ENCODE data around the gene LACTBL1. TPM values are rescaled to one million over a fixed set of nuclear protein-coding genes. Genes with fewer than 3 reads are reported as not detected.

Gene LACTBL1
- total and polyA plus RNA-seq, 9 donors = not detected

DNA sequence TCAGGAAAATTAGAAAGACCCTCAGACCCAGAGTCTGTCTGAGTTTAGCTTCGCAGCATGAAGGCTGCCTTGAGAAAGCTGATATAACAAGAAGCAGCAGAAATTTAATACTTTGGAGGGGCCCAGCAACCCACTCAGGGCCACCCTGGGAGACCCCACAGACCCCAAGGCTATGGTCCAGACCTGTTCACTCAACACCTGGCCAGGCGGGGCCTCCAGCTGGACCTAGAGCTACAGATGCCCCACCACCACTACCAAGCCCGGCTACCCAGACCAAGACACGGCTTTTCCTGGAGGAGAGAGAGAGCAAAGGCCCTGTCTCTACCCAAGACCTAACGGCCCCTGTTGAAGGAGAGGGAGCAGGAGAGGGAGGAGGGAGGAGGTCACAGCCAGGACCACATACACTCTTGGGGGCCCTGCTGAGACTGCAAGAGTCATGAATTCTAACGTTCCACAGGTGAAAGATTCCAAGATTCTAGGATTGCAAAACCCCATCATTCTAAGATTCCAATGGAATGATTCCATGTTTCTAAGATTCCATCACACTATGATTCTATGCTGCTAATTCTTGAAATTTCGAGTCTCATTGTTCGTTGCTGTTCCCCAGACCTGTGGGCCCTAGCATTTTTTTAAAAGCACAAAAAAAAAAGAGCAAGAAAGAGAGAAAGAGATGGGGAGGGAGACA is 53.2 kb downstream of the LACTBL1 start:
- Histone ChIP-seq H3K4me3 (no peak overlapping the region), H3K4me1 (ENCODE audit: insufficient read depth) (peaks cover 2% of the 10 kb centered on the region), H3K27ac (no peak overlapping the region), H3K27me3 (no peaks in the 10 kb centered on the region), H3K36me3 (no peaks in the 10 kb centered on the region), H3K9me3 (no peaks in the 10 kb centered on the region)
- no peak for DNase-seq
- 62 to 67% (median 66%) methylated on average over 8 of the region's 8 CpGs for WGBS, 3 donors
- TF ChIP-seq, protein P1, sequence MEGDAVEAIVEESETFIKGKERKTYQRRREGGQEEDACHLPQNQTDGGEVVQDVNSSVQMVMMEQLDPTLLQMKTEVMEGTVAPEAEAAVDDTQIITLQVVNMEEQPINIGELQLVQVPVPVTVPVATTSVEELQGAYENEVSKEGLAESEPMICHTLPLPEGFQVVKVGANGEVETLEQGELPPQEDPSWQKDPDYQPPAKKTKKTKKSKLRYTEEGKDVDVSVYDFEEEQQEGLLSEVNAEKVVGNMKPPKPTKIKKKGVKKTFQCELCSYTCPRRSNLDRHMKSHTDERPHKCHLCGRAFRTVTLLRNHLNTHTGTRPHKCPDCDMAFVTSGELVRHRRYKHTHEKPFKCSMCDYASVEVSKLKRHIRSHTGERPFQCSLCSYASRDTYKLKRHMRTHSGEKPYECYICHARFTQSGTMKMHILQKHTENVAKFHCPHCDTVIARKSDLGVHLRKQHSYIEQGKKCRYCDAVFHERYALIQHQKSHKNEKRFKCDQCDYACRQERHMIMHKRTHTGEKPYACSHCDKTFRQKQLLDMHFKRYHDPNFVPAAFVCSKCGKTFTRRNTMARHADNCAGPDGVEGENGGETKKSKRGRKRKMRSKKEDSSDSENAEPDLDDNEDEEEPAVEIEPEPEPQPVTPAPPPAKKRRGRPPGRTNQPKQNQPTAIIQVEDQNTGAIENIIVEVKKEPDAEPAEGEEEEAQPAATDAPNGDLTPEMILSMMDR (IDR thresholded peaks at IDR 0.05) = no peak
- TF ChIP-seq EP300 (IDR thresholded peaks at IDR 0.05) (no peak), POLR2A (IDR thresholded peaks at IDR 0.05) (no peak)
- intact Hi-C loops (cut with DNase I) = no loop called here

DNA sequence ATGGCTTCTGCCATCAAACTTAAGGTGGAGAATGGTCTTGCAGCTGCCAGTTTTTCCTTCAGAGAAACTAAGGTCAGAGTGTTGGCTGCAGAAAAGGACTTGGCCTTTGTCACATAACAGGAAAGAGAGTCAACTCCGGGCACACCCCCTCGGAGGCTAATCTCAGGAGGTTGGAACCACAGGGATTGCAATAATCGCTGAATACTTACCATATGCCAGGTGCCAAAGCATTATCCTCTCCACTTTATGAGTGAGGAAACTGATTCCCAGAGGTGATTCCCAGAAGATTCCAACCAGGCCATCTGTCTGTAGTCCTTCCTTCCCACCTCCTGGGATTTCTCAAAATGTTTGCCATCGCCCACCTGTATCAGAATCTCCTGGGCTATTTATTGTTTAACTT is 54.0 kb downstream of the LACTBL1 start:
- Histone ChIP-seq H3K27me3 (no peaks in the 10 kb centered on the region), H3K36me3 (no peaks in the 10 kb centered on the region), H3K4me3 (no peak overlapping the region), H3K27ac (no peak overlapping the region), H3K4me1 (ENCODE audit: insufficient read depth) (peaks cover 2% of the 10 kb centered on the region), H3K9me3 (no peaks in the 10 kb centered on the region)
- no peak for TF ChIP-seq EP300 (IDR thresholded peaks at IDR 0.05)
- TF ChIP-seq POLR2A (IDR thresholded peaks at IDR 0.05) = no peak
- DNase-seq = no peak
- WGBS, 3 donors = 70 to 84% (median 79%) methylated on average over 4 of the region's 4 CpGs
- intact Hi-C loops (cut with DNase I) = no loop called here

DNA sequence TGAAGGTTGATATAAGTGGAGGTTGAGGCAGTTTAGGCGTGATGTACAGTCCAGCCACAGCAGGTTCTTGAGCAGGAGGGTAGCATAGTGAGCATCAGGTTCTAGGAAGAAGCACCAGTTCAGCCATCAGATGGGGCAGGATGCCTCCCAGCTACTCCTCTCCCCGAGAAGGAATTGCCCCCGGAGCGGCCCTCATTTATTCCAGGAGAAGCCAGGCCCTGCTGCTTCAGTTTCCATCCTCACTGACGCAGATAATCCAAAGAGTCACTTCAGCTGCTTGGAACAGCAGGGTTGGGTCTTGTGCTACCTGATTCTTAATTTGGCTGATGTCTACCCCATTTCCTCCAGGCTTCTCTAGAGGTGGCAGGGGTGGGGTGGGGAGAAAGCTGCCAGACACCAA is 54.7 kb downstream of the LACTBL1 start:
- Histone ChIP-seq H3K36me3 (no peaks in the 10 kb centered on the region), H3K4me3 (no peak overlapping the region), H3K27ac (no peak overlapping the region), H3K9me3 (no peaks in the 10 kb centered on the region), H3K4me1 (ENCODE audit: insufficient read depth) (peaks cover 2% of the 10 kb centered on the region), H3K27me3 (no peaks in the 10 kb centered on the region)
- intact Hi-C loops (cut with DNase I) = no loop called here
- no peak for DNase-seq
- TF ChIP-seq EP300 (IDR thresholded peaks at IDR 0.05) = no peak
- TF ChIP-seq, protein P1 (IDR thresholded peaks at IDR 0.05) = no peak
- no peak for TF ChIP-seq POLR2A (IDR thresholded peaks at IDR 0.05)
- 88 to 94% (median 90%) methylated on average over 5 of the region's 5 CpGs for WGBS, 3 donors

DNA sequence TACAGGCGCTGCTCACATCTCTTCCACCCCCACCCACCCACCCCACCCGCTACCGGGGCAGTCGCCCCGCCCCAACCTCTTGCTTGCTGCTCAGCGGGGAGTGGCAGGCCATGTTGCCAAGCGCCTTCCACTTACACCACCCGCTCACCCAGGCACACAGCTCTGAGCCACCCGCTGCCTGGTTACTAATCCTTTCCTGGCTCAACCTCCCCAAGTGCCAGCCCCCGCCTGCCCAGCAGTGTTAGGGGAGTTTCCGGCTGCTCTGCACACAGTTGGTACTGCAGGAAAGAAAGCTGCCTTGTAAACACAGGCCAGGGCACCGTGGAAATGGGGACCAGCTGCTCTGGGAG is 56.2 kb downstream of the LACTBL1 start:
- 85 to 87% (median 86%) methylated on average over 11 to 12 of the region's 12 CpGs for WGBS, 3 donors
- TF ChIP-seq, protein P1 (IDR thresholded peaks at IDR 0.05) = no peak
- TF ChIP-seq POLR2A (IDR thresholded peaks at IDR 0.05) (no peak), EP300 (IDR thresholded peaks at IDR 0.05) (no peak)
- Histone ChIP-seq H3K27me3 (no peaks in the 10 kb centered on the region), H3K27ac (no peak overlapping the region), H3K4me1 (ENCODE audit: insufficient read depth) (peaks cover 2% of the 10 kb centered on the region), H3K36me3 (no peaks in the 10 kb centered on the region), H3K4me3 (no peak overlapping the region), H3K9me3 (no peaks in the 10 kb centered on the region)
- intact Hi-C loops (cut with DNase I) = no loop called here
- no peak for DNase-seq

DNA sequence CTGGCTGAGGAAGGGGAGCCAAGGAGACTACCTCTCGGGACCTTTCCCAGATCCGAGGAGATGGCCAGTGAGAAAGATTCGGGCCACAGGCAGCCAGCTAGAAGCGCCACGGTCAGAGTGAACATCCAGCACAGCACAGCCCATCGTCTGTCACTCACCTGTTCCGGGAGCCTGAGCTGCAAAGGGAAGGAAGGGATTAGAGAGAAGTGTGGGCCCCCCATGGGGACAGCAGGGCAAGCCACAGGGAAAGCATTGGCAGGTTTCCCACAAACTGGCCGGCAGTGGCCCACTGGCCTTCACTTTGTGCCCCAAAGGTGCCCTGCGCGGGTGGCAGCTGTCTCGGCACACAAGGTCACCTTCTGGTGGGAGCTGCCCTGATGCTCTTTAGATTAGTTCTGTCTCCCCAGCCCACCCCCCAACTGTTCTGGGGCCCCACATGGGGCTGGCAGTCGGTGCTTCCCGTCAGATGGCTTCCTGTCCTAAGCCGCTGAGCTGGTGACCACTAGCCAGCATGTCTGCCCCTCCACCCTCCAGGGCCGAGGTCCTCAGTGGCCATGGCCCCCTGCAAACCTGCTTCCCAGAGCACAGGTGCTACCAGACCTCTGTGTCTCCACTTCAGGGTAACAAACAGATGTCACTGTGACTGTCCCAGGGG is 56.7 kb downstream of the LACTBL1 start:
- H3K27ac ChIP-seq = no peak overlapping the region
- 74 to 79% (median 75%) methylated on average over 15 of the region's 15 CpGs for WGBS, 3 donors
- H3K4me1 ChIP-seq (ENCODE audit: insufficient read depth) = peaks cover under 1% of the 10 kb centered on the region
- no peaks in the 10 kb centered on the region for H3K9me3 ChIP-seq
- TF ChIP-seq EP300 (IDR thresholded peaks at IDR 0.05) (no peak), POLR2A (IDR thresholded peaks at IDR 0.05) (no peak)
- TF ChIP-seq, protein P1 (IDR thresholded peaks at IDR 0.05) = no peak
- H3K4me3 ChIP-seq = no peak overlapping the region
- no peaks in the 10 kb centered on the region for H3K27me3 ChIP-seq
- intact Hi-C loops (cut with DNase I) = no loop called here
- no peak for DNase-seq
- H3K36me3 ChIP-seq = no peaks in the 10 kb centered on the region

Data from ovary (tissue), 9 donors.